ENCODE results near the gene ETNK2.

GRCh38 chr1:204153667-204154066 lies 1.8 kb upstream of the ETNK2 start:
- TF ChIP-seq CTCF (IDR thresholded peaks at IDR 0.05) (no peak), POLR2A (IDR thresholded peaks at IDR 0.05) (no peak)
